KMS-11 (cell line): ENCODE results near the gene ACTA2.
"Not testable (repeated sequence)": the region's sequence is repeated elsewhere in the genome, so short reads cannot be mapped to it uniquely, and the experiment has no call there.

ENCODE experiments used
- H2AFZ ChIP-seq: fragments of 200-600 bp; sonication (generic); 2 replicates; pipeline ENCODE4 v1.6.1; 2016; ENCODE audit warnings: antibody characterized with exemption, mixed run types, low read depth
- H3K27ac ChIP-seq: fragments of 200-600 bp; sonication (generic); 2 replicates; pipeline ENCODE4 v1.6.1; 2016; ENCODE audit warnings: mild to moderate bottlenecking, mixed run types
- H3K27me3 ChIP-seq: fragments of 200-600 bp; sonication (generic); 2 replicates; pipeline ENCODE4 v1.6.1; 2017; ENCODE audit warnings: mild to moderate bottlenecking, low read depth, mixed run types, moderate library complexity; ENCODE audit not compliant: insufficient read depth
- H3K36me3 ChIP-seq: fragments of 200-600 bp; sonication (generic); 2 replicates; pipeline ENCODE4 v1.6.1; 2017; ENCODE audit warnings: mild to moderate bottlenecking, mixed run types; ENCODE audit not compliant: insufficient read depth
- H3K4me1 ChIP-seq: fragments of 200-600 bp; sonication (generic); 2 replicates; pipeline ENCODE4 v1.6.1; 2016; ENCODE audit warnings: mild to moderate bottlenecking, low read depth, mixed run types; ENCODE audit not compliant: poor library complexity, severe bottlenecking
- H3K4me2 ChIP-seq: fragments of 200-600 bp; sonication (generic); 2 replicates; pipeline ENCODE4 v1.7.0; 2016; ENCODE audit warnings: mild to moderate bottlenecking, mixed run types
- H3K4me3 ChIP-seq: fragments of 200-600 bp; sonication (generic); IDR thresholded peaks from 2 replicates; pipeline ENCODE4 v1.6.1; 2017; ENCODE audit warnings: low read depth, low read length, mixed read lengths; ENCODE audit not compliant: insufficient read depth
- H3K79me2 ChIP-seq: fragments of 200-600 bp; sonication (generic); 2 replicates; pipeline ENCODE4 v1.6.1; 2016; ENCODE audit warnings: low read depth, mixed run types; ENCODE audit not compliant: insufficient read depth
- H3K9ac ChIP-seq: fragments of 200-600 bp; sonication (generic); 2 replicates; pipeline ENCODE4 v1.6.1; 2016; ENCODE audit warnings: mild to moderate bottlenecking, mixed run types
- H4K20me1 ChIP-seq: fragments of 200-600 bp; sonication (generic); 2 replicates; pipeline ENCODE4 v1.6.1; 2016; ENCODE audit warnings: mild to moderate bottlenecking, mixed run types; ENCODE audit not compliant: insufficient read depth
- TF ChIP-seq, protein P1 (sequence below): fragments of 200-600 bp; sonication (generic); conservative IDR thresholded peaks from 2 replicates; pipeline ENCODE4 v1.6.1; 2017; ENCODE audit warnings: low read depth, mild to moderate bottlenecking, antibody characterized with exemption, low read length, moderate library complexity, mixed read lengths

The ACTA2 gene

DNA sequence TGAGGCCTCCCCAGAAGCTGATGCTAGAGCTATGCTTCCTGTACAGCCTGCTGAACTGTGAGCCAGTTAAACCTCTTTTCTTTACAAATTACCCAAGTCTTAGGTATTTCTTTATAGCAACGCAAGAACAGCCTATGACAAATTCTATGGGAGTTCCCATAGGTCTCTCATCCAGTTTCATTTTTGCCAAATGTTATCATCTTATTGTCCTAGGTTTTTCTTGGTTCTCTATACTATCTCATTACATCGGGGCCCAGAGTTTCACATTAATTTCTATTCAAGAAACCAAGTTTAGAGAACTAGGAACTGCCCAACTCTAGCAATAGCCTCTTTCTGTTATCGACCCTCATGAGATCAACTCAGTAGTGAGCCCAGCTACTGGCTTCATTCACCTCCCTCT, 15.9 kb downstream of the ACTA2 start:
- H3K4me1 ChIP-seq, result peaks cover 25% of the 10 kb centered on the region
- H3K9ac ChIP-seq, result no peak overlapping the region

DNA sequence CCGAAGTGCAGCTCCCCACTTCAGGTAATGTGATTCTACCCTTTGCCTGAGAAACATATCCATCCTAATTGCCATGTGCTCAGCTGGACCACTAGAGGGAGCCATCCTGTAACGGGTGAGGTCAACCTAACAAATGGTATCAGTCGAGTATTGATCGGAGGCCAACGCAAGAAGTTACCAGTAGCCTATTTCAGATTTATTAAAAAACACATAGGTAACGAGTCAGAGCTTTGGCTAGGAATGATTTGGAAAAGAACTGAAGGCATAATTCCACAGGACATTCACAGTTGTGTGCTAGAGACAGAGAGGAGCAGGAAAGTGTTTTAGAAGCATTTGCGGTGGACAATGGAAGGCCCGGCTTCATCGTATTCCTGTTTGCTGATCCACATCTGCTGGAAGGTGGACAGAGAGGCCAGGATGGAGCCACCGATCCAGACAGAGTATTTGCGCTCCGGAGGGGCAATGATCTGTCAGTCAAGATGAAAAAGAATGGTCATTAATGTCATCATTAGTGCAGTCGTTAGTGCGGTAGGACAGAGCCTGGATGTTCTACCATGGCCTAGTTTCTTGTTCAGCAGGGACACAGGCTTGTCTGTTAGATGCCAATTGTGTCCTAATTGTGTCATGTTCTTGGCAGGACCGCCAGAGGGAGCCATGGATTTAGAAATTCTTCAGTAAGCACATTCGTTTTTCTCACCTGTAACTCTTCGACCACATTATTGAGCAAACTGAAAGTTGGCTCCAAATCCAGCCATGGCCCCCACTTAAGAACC, 17.5 kb downstream of the ACTA2 start:
- Histone ChIP-seq H3K79me2 (no peaks in the 10 kb centered on the region), H3K27me3 (no peaks in the 10 kb centered on the region), H3K36me3 (no peaks in the 10 kb centered on the region), H3K9ac (no peak overlapping the region), H3K4me3 (no peak overlapping the region), H3K4me1 (peaks cover 25% of the 10 kb centered on the region), H2AFZ (peak overlapping the region; percentile 16; the same call in 1 of the 2 replicates), H3K27ac (no peak overlapping the region), H3K4me2 (peak overlapping the region; percentile 78), H4K20me1 (no peaks in the 10 kb centered on the region)
- TF ChIP-seq, protein P1, sequence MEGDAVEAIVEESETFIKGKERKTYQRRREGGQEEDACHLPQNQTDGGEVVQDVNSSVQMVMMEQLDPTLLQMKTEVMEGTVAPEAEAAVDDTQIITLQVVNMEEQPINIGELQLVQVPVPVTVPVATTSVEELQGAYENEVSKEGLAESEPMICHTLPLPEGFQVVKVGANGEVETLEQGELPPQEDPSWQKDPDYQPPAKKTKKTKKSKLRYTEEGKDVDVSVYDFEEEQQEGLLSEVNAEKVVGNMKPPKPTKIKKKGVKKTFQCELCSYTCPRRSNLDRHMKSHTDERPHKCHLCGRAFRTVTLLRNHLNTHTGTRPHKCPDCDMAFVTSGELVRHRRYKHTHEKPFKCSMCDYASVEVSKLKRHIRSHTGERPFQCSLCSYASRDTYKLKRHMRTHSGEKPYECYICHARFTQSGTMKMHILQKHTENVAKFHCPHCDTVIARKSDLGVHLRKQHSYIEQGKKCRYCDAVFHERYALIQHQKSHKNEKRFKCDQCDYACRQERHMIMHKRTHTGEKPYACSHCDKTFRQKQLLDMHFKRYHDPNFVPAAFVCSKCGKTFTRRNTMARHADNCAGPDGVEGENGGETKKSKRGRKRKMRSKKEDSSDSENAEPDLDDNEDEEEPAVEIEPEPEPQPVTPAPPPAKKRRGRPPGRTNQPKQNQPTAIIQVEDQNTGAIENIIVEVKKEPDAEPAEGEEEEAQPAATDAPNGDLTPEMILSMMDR, result peak; percentile 92

More for the DNA sequence above, 15.9 kb downstream of the ACTA2 start:
- H2AFZ ChIP-seq, result no peak overlapping the region
- H4K20me1 ChIP-seq, result no peaks in the 10 kb centered on the region
- no peak overlapping the region for H3K27ac ChIP-seq
- no peaks in the 10 kb centered on the region for H3K36me3 ChIP-seq
- H3K4me2 ChIP-seq, result no peak overlapping the region
- no peak overlapping the region for H3K4me3 ChIP-seq
- H3K27me3 ChIP-seq, result no peaks in the 10 kb centered on the region
- TF ChIP-seq, protein P1, result no peak
- no peaks in the 10 kb centered on the region for H3K79me2 ChIP-seq

DNA sequence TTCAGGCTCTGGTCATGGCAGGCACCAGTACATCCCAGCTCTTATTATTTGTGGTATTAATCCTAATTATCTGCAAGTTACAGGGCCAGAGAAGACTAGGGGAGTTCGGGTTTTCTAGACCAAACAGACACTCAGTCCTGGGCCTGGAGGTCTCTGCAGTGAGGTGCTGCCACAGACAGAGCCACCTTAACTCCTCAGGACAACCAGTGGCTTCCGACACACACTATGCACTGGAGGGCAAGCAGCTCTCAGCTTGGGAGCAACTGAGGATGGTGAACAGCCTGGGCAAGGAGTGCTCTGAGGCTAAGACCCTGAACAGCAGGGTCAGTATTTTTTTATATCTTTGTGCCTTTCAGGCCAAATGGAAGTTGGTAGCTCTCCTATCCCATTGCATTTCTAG, 19.0 kb downstream of the ACTA2 start:
- Histone ChIP-seq H3K79me2 (no peaks in the 10 kb centered on the region), H3K4me2 (no peak overlapping the region), H4K20me1 (no peaks in the 10 kb centered on the region), H3K27ac (no peak overlapping the region), H2AFZ (no peak overlapping the region), H3K36me3 (no peaks in the 10 kb centered on the region), H3K4me1 (peaks cover 25% of the 10 kb centered on the region), H3K4me3 (no peak overlapping the region), H3K9ac (no peak overlapping the region), H3K27me3 (no peaks in the 10 kb centered on the region)
- TF ChIP-seq, protein P1, result no peak

DNA sequence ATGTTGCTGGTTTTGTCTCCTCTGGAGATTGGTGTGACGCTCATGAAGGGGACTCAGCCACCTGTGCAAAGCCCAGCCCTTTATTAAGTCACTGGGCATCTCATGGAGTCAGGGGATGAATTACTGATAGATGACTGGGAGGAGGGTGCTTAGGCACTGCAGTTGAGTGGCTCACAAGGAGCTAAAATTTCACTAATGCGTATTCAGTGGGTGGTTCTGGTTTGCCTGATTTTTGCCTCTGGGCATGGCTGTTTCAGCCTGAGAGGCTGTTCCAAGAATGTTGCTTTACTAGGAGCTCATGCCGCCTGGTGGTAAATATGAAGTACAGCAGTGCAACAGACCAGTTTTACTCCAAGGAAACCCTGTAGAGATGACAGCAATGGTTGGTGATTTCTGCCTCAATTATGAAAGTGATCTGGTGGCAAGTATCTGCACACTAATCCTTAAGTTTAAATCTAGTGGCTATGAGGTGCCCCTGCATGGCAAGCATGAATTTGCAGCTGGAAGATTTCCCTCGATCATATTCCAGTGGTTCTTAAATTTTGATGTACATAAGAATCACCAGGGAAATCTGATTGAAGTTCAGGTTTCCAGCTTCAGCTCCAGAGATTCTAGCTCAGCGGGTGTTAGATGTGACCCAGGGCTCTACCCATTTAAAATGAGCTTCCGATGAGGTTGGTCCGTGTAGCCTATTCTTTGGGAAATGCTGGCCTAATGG, 19.9 kb downstream of the ACTA2 start:
- TF ChIP-seq, protein P1, result peak; percentile 87
- Histone ChIP-seq H4K20me1 (no peaks in the 10 kb centered on the region), H3K9ac (no peak overlapping the region), H2AFZ (no peak overlapping the region), H3K79me2 (no peaks in the 10 kb centered on the region), H3K4me3 (no peak overlapping the region), H3K4me1 (peaks cover 25% of the 10 kb centered on the region), H3K27me3 (no peaks in the 10 kb centered on the region), H3K27ac (no peak overlapping the region), H3K36me3 (no peaks in the 10 kb centered on the region), H3K4me2 (no peak overlapping the region)

DNA sequence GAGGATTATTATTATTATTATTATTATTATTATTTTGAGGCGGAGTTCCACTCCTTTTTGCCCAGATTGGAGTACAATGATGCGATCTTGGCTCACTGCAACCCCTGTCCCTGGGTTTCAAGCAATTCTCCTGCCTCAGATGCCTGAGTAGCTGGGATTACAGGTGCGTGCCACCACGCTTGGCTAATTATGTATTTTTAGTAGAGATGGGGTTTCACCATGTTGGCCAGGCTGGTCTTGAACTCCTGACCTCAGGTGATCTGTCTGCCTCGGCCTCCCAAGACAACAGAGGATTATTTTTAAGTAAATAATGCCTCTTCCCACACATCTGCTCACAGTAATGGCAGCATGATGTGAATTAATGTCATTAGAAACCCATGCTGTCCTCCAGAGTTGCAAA, 20.5 kb downstream of the ACTA2 start:
- H3K27me3 ChIP-seq, H3K4me3 ChIP-seq, H4K20me1 ChIP-seq, H3K36me3 ChIP-seq, H3K27ac ChIP-seq, H3K79me2 ChIP-seq, H3K9ac ChIP-seq, H3K4me2 ChIP-seq, H2AFZ ChIP-seq: not testable (repeated sequence)
- H3K4me1 ChIP-seq, result peaks cover 25% of the 10 kb centered on the region
